HG02642 (cell line): Measurements from ENCODE around the gene PPP1R13L.
A peak's percentile ranks its signal among the peaks of the same experiment; 100 is the strongest.
"Not testable (repeated sequence)": the region's sequence is repeated elsewhere in the genome, so short reads cannot be mapped to it uniquely, and the experiment has no call there.

Source experiments
- ATAC-seq: cut with Tn5 transposase; IDR thresholded peaks from one replicate; pipeline ENCODE4 v1.9.1; 2021; ENCODE audit warnings: mild to moderate bottlenecking; ENCODE audit not compliant: unreplicated experiment, poor library complexity

PPP1R13L gene

DNA sequence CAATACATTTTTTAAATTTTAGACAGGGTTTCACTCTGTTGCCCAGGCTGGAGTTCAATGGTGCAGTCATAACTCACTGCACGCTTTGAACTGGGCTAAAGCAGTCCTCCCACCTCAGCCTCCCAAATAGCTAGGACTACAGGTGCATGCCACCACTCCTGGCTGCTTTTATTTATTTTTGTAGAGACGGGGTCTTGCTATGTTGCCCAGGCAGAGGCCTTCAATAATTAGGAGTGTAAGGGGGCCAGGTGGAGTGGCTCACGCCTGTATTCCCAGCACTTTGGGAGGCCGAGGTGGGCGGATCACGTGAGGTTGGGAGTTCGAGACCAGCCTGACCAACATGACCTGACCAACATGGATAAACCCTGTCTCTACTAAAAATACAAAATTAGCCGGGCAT lies 27.7 kb upstream of the PPP1R13L start:
- not testable (repeated sequence) for ATAC-seq

GRCh38 chr19:45431008-45431407 lies 26.1 kb upstream of the PPP1R13L start:
- not testable (repeated sequence) for ATAC-seq

DNA sequence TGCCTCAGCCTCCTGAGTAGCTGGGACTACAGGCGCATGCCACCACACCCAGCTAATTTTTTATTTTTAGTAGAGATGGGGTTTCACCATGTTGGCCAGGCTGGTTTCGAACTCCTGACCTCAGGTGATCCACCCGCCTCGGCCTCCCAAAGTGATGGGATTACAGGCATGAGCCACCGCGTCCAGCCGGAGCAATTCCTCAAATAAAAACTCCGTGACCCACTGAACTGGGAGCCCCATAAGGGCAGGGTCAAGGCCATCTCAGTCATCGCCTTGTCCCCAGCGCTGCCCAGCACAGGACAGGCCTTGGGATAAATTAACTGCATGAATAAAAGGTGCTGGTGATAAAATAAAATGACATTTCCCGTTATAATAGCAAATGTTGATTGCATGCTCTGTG lies 25.0 kb upstream of the PPP1R13L start:
- not testable (repeated sequence) for ATAC-seq

DNA sequence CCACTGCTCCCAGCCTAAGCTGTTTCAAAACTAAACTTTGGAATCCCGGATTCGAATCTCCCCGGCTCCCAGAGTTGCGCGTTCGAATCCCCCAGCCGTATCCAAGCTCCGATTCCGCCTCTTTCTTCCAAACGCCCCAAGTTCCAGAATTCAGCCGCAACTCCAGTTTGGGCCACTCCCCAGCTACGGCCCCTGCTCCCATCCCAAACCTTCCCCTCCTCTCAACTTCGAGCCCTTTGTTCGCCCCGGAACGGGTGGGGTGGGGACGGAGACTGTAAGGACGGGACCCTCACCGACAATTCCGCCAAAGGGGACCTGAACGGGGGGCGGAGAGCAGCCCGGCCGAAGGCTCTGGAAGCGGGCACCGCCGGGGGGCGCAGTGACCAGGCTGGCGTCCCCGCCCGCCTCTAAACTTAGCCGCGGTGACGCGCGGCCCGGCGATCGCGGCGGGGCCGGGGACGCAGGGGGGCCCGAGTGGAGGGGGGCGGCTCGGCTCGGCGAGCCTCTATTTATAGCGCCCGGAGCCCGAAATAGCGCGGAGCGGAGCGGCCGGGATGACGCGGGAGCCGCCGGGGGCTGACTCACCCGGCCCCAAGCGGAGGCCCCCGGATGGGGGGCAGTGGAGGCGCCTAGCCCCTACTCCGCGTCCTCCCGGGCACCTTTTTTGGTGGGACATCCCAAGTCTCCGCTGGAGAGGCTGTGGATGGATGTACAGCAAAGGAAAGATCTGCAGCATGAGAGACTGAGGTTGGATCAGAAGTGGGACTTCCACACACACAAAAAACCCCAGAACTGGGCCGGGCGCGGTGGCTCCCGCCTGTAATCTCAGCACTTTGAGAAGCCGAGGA lies 23.7 kb upstream of the PPP1R13L start:
- ATAC-seq, result no peak

GRCh38 chr19:45424191-45425058 lies 19.6 kb upstream of the PPP1R13L start:
- peak; percentile 16 for ATAC-seq

DNA sequence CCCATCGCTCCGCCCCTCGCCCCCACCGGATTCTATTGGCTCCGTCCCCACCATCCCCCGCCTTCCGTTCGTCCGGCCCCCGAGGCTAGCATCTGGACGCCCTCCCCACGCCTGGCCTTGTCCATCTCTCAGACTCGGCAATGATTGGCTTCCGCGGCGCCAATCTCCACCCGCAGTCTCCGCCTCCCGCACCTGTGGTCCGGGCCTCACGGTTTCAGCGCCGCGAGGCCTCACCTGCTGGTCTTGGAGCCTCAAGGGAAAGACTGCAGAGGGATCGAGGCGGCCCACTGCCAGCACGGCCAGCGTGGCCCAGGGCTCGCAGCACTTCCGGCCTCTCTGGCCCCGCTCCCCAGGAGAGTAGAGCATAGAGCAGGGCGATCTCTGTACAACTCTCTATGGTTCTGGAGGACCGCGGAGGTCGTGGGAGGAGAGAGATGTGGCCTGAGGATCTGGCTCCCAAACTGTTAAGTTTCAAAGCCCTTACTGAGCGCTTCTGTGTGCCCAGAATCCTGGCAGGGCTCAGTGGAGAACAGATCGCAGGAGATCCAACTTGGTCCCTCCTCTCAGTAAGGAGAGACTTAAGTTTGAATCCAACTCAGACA lies 18.8 kb upstream of the PPP1R13L start, which contains the start of gene ERCC1:
TSS of gene ERCC1 (minus strand) at position 329 of the 602 bp plus-strand sequence. CDS start 543 bp downstream, outside the sequence.
- peak; percentile 72 for ATAC-seq

GRCh38 chr19:45423033-45423588 lies 18.2 kb upstream of the PPP1R13L start:
- no peak for ATAC-seq

DNA sequence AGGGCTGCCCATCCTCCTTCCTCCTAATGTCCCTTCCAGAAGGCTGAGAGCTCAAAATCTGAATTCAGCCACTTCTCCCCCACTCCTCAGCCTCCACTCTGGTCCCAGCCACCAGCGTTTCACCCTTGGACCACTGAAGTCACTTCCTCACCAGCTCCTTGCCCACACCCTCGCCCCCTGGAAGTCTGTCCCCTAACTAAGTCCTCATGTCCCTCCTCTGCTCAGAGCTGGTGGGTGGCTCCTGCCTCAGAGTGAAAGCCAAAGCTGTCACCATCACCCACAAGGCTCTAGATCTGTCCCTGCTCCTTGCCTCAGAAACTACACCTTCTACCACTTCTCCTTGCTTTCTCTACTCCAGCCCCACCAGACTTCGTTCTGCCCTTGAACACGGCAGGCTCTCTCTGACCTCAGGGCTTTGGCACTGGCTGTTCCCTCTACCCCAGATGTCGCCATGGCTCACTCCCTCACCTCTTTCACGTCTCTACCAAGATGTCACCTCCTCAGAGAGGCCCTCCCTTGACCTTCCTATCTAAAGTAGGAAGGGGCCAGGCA lies 17.2 kb upstream of the PPP1R13L start:
- no peak for ATAC-seq

DNA sequence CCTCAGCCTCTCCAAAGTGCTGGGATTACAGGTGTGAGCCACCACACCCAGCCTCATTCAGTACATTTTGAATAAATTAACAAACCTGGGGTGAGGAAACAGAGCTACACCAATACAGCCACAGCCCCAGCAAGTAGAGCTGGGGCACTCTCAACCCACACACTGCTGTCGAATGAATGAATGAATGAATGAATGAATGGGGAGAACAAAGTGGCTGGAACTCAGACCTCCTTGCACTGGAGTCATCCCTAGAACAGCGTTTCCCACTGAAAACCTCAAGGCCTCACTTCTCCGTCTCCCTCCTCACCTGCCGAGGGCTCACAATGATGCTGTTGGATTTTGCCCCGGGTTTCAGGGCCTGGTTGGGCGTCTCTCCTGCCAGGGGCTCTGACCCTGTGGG lies 16.0 kb upstream of the PPP1R13L start:
- no peak for ATAC-seq

DNA sequence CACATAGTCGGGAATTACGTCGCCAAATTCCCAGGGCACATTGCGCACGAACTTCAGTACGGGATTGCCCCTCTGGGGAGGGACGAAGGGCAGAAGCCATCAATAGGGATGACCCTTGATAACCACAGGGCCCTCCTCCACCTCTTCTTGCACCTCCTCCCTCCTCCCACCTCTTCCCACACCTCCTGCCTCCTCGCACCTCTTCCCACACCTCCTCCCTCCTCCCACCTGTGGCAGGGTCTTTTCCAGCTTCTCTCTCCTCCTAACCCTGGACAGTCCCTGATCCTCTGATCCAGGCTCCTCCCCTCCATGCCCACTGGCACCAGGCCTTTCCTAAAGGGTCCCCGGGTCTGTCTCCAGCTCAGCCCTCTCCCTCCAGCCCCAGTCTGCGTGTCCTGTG lies 15.5 kb upstream of the PPP1R13L start:
- ATAC-seq, result no peak

- ATAC-seq, result no peak
Measured at GRCh38 chr19:45419895-45420294, 15.0 kb upstream of the PPP1R13L start.

DNA sequence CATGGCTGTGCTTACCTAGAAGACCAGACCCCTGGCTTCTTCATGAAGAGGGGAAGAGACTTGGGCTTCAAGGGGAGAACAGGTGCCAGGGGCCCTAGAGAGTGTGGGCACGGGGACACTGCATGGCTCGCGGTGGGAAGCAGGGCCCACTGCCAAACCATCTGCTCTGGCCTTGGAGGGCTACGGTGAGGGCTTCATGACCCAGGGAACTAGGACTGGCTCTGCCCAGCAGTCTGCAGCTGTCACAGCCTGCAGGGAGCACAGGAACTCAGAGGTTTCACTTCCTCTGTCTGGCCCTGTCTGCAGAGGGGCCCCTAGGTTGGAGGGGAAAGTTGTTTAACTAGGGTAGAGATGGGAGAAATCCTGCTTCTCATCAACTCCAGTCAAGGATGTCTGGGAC lies 14.5 kb upstream of the PPP1R13L start:
- ATAC-seq, result peak; percentile 44

GRCh38 chr19:45418802-45419201 lies 13.9 kb upstream of the PPP1R13L start:
- ATAC-seq, result no peak

DNA sequence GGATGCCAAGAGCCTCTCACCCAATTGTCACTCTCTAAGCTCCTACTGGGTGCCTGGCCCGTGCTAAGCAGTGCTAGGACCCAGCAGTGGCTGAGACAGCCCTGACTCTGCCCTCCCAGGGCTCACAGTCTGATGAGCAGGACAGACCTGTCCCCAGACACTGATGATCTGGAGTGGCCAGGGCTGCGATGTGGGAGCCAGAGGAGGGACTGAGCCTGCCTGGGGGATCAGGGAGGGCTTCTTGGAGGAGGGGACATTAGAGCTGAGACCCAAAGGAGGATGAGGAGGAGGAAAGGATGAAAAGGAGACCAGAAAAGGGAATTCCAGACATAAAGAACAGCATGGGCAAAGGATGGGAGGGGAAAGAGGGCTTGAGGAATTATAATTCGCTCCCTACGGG lies 12.3 kb upstream of the PPP1R13L start:
- no peak for ATAC-seq

GRCh38 chr19:45414468-45414867 lies 9.6 kb upstream of the PPP1R13L start:
- ATAC-seq, result no peak

- no peak for ATAC-seq
Measured at GRCh38 chr19:45413497-45413896, 8.6 kb upstream of the PPP1R13L start.

DNA sequence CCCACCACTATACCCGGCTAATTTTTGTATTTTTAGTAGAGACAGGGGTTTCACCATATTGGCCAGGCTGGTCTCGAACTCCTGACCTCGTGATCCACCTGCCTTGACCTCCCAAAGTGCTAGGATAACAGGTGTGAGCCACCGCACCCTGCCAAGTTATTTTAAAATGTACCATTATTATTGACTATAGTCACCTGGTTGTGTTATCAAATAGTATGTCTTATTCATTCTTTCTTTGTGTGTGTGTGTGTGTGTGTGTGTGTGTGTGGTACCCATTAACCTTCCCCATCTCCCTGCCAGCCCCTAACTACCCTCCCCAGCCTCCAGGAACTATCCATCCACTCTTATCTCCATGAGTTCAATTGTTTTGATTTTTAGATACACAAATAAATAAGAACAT lies 5.5 kb upstream of the PPP1R13L start:
- not testable (repeated sequence) for ATAC-seq

DNA sequence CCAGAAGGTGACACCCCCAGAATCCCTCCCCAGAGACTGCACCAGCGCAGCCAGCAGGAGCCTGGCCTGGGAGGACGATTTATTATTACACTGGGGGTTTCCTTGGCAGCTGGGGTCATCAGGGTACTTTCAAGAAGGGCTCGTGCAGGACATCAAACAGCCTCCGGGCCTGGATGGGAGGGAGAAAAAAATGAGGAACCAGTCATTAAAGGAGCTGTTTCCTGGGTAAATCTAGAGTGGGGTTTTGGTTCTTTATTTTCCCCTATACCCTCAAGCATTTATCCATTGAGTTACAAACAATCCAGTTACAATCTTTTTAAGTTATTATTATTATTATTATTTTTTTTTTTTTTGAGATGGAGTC lies 4.7 kb upstream of the PPP1R13L start:
- ATAC-seq, result no peak

DNA sequence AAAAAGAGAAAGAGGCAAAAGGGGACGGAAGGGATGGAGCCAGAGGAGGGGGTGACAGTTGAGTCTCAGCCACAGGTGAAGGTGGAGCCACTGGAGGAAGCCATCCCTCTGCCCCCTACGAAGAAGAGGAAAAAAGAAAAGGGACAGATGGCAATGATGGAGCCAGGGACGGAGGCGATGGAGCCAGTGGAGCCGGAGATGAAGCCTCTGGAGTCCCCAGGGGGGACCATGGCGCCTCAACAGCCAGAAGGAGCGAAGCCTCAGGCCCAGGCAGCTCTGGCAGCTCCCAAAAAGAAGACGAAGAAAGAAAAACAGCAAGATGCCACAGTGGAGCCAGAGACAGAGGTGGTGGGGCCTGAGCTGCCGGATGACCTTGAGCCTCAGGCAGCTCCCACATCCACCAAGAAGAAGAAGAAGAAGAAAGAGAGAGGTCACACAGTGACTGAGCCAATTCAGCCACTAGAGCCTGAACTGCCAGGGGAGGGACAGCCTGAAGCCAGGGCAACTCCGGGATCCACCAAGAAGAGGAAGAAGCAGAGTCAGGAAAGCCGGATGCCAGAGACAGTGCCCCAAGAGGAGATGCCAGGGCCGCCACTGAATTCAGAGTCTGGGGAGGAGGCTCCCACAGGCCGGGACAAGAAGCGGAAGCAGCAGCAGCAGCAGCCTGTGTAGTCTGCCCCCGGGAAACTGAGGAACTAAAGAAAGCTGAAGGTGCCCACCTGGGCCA lies 4.1 kb upstream of the PPP1R13L start:
- no peak for ATAC-seq

GRCh38 chr19:45408121-45408520 lies 3.3 kb upstream of the PPP1R13L start:
- no peak for ATAC-seq
